ACHN (cell line): ENCODE results near the gene LRP5.
"Not testable (repeated sequence)": the region's sequence is repeated elsewhere in the genome, so short reads cannot be mapped to it uniquely, and the experiment has no call there.

ENCODE experiments used
- DNase-seq: peaks from one replicate; pipeline ENCODE4 v3.0.0-alpha.2; 2015
- in situ Hi-C: cut with HindIII; loops from 2 replicates; pipeline ENCODE4 v1.10.0; 2017; ENCODE audit warnings: low sequenced_read_pairs, low pct_ligation_motif_present, low pct_unique_long_range_greater_than_20kb

LRP5 gene

GRCh38 chr11:68424101-68424632 lies 111.8 kb downstream of the LRP5 start:
- in situ Hi-C loops = no loop called here
- no peak for DNase-seq

GRCh38 chr11:68424981-68425865 lies 112.8 kb downstream of the LRP5 start:
- in situ Hi-C loops = no loop called here
- DNase-seq = no peak

- DNase-seq = no peak
- in situ Hi-C loops = no loop called here
These were observed 113.5 kb downstream of the LRP5 start for GRCh38 chr11:68425866-68426380.

GRCh38 chr11:68429661-68430060 lies 117.3 kb downstream of the LRP5 start:
- DNase-seq = no peak
- in situ Hi-C loops = no loop called here

GRCh38 chr11:68430384-68430783 lies 118.0 kb downstream of the LRP5 start:
- in situ Hi-C loops = no loop called here
- no peak for DNase-seq

GRCh38 chr11:68430801-68431200 lies 118.4 kb downstream of the LRP5 start:
- in situ Hi-C loops = no loop called here
- no peak for DNase-seq

GRCh38 chr11:68431984-68432645 lies 119.7 kb downstream of the LRP5 start:
- in situ Hi-C loops = no loop called here
- no peak for DNase-seq

GRCh38 chr11:68432874-68433273 lies 120.5 kb downstream of the LRP5 start:
- no peak for DNase-seq
- in situ Hi-C loops = no loop called here

GRCh38 chr11:68433541-68433940 lies 121.2 kb downstream of the LRP5 start:
- no peak for DNase-seq
- in situ Hi-C loops = no loop called here

GRCh38 chr11:68434159-68434558 lies 121.8 kb downstream of the LRP5 start:
- DNase-seq, in situ Hi-C loops: not testable (repeated sequence)

GRCh38 chr11:68436162-68436888 lies 123.9 kb downstream of the LRP5 start:
- in situ Hi-C loops = no loop called here
- no peak for DNase-seq

GRCh38 chr11:68436985-68437926 lies 124.9 kb downstream of the LRP5 start:
- peak; percentile 39 for DNase-seq
- in situ Hi-C loops = no loop called here

GRCh38 chr11:68437927-68438657 lies 125.7 kb downstream of the LRP5 start:
- DNase-seq = no peak
- in situ Hi-C loops = no loop called here

- in situ Hi-C loops = no loop called here
- no peak for DNase-seq
These were observed 126.4 kb downstream of the LRP5 start for GRCh38 chr11:68438658-68439259.

GRCh38 chr11:68439355-68440065 lies 127.1 kb downstream of the LRP5 start:
- no peak for DNase-seq
- in situ Hi-C loops = no loop called here

GRCh38 chr11:68440224-68440623 lies 127.8 kb downstream of the LRP5 start:
- DNase-seq = no peak
- in situ Hi-C loops = no loop called here
